Heart left ventricle (tissue), 13 donors: ENCODE measurements around the gene GDPD4.

Experiments
- CTCF ChIP-seq, 12 donors: fragments of 200-600 bp; sonication (generic) in 4 of 12; IDR thresholded peaks; one replicate each; pipeline versions ENCODE4 v1.5.0 to v1.8.0; 2018 to 2022; ENCODE audit warnings: antibody characterized with exemption in 12 of 12, mild to moderate bottlenecking in 5 of 12
- POLR2A ChIP-seq, 2 donors: fragments of 450-650 bp; IDR thresholded peaks; one replicate each; pipeline ENCODE4 v1.6.1; 2017; ENCODE audit warnings: antibody characterized with exemption in 2 of 2, mild to moderate bottlenecking in 2 of 2, moderate library complexity in 2 of 2
- donor health status: ischemic (EF 13 %, LVEDD 7.1; RV severe dilation, severe dysfunction).
- donor health status: DM: no; HTN: yes; CAD: no.
- donor health status: DM: no; HTN: no; CAD: no.
- donor health status: ischemic (EF 25% LVEDD 6.9; RV normal size, moderate dysfunction).
- donor health status: ischemic (EF 25% LVEDD 5.7; RV mildly dilated, moderate dysfunction).
- donor health status: ischemic (EF 35%, LVEDD 5.7; RV mildly dilated, moderate dysfunction).
- donor health status: nonischemic (EF 11% LVEDD 7.7; RV severe dilation, severe dysfunction).
- donor health status: DM: yes; HTN: yes; CAD: no.
- donor health status: PGD.
- donor health status: ischemic (EF 29% LVEDD 5.4; RV normal size, mild dysfunction).
- donor health status: nonischemic (EF 23%, LVEDD 6.1; RV moderate dilation, normal function).

- no peak for TF ChIP-seq CTCF (IDR thresholded peaks at IDR 0.05)
- TF ChIP-seq POLR2A (IDR thresholded peaks at IDR 0.05) = no peak
Observed at GRCh38 chr11:77189588-77190210, 111.8 kb downstream of the GDPD4 start.
